Pancreas (tissue), 10 donors: Measurements from ENCODE around the gene WDFY4. TPM values are rescaled to one million over a fixed set of nuclear protein-coding genes. Genes with fewer than 3 reads are reported as not detected.

Experiments used
- ATAC-seq, 4 donors: fragments of 200-7000 bp; cut with Tn5 transposase; one replicate each; pipeline versions ENCODE4 v1.8.0 to v1.9.1; 2020; ENCODE audit warnings: mild to moderate bottlenecking in 4 of 4, moderate library complexity in 4 of 4
- DNase-seq, 6 donors: peaks; one replicate each; pipeline ENCODE4 v3.0.0-alpha.2; 2020
- FAIRE-seq: peaks from 2 replicates; lab custom pipeline; 2012; peaks lifted over from hg19 to GRCh38; lab: Jason Lieb, UNC
- H3K27ac ChIP-seq, 4 donors: fragments of 200-600 bp; sonication (generic); 1 replicate in 3 of 4; 2 replicates in 1 of 4; pipeline versions ENCODE4 v1.5.0 to v1.8.0; 2020
- H3K27me3 ChIP-seq, 4 donors: fragments of 200-600 bp; one replicate each; pipeline ENCODE4 v1.8.0; 2021
- H3K36me3 ChIP-seq, 3 donors: fragments of 200-600 bp; sonication (generic) in 1 of 3; one replicate each; pipeline versions ENCODE4 v1.5.0 to v1.8.0; 2020 to 2021
- H3K4me1 ChIP-seq, 3 donors: fragments of 200-600 bp; one replicate each; pipeline ENCODE4 v1.8.0; 2021
- H3K4me3 ChIP-seq, 4 donors: fragments of 200-600 bp; sonication (generic) in 2 of 4; one replicate each; pipeline versions ENCODE4 v1.5.0 to v1.8.0; 2020 to 2021
- H3K9me3 ChIP-seq, 4 donors: fragments of 200-600 bp; one replicate each; pipeline ENCODE4 v1.8.0; 2021
- WGBS, 2 donors: extraction: QIAGEN DNeasy Blood & Tissue Kit; methylation state at CpG; one replicate each; pipeline ENCODE4 v1.1.7; 2013; 5-methylcytosine and 5-hydroxymethylcytosine counted together
- intact Hi-C, 3 donors: fragments of 100-400 bp; cut with DNase I; formaldehyde crosslinking; loops; one replicate each; pipeline versions ENCODE4 v1.11.1 to v1.14.2; 2022
- polyA plus RNA-seq, 2 donors: library from polyadenylated mRNA; stranded (reverse); fragments of 200-250 nt; gene quantifications; one replicate each; pipeline ENCODE4 v1.2.3, GENCODE V29; 2013
- total RNA-seq, 6 donors: library from RNA; stranded (reverse); fragmentation: NEBNext Ultra II Directional in 4 of 6; extraction: Animal tissue kit (Norgen Biotek cat#: 25700) in 4 of 6; gene quantifications; one replicate each; pipeline versions ENCODE4 v1.2.1 to v1.2.4, GENCODE V29; 2021 to 2023
- TF ChIP-seq, protein P1 (sequence below), 4 donors: fragments of 200-600 bp; sonication (generic) in 3 of 4; IDR thresholded peaks; one replicate each; pipeline versions ENCODE4 v1.5.0 to v1.8.0; 2021; ENCODE audit warnings: antibody characterized with exemption in 4 of 4
- donor health status: healthy with polysubstance abuse.
- donor health status: DM: no; HTN: no; CAD: no; lungs with moderate emphysema.
- donor health status: DM: no; HTN: no; CAD: no.
- donor health status: control.
- donor health status: control.
- donor health status: Bipolar disorder and iron deficiency.
- donor health status: DM: yes; HTN: yes; CAD: no.
- donor health status: DM: no; HTN: no; CAD: no.
- donor health status: DM: no; HTN: no; CAD: no.
- donor health status: DM: yes; HTN: yes; CAD: no.

The WDFY4 gene
- total and polyA plus RNA-seq, 8 donors = 0.14 to 8.4 (median 0.72) TPM

DNA sequence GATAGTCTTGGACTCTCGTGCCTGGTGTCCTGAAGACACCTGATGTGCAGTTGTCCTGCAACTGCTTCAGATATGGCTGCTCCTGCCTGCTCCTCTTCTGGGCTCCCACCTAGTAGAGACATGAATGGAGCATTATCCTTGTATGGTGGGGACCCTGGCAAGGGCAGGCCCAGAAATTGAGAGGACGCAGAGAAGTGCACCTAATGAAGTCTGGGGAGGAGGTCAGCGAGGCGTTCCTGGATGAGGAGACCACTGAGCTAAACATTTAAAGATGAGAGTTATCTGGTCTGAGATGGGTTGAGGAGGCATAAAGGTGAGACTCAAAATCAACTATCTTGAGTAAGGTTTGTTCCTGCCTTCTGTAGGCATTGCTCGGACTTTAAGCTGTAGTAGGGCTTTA is 66.3 kb downstream of the WDFY4 start:
- no peaks in the 10 kb centered on the region for H3K4me1 ChIP-seq
- 76 to 80% methylated on average over 5 of the region's 5 CpGs for WGBS, 2 donors
- TF ChIP-seq, protein P1, sequence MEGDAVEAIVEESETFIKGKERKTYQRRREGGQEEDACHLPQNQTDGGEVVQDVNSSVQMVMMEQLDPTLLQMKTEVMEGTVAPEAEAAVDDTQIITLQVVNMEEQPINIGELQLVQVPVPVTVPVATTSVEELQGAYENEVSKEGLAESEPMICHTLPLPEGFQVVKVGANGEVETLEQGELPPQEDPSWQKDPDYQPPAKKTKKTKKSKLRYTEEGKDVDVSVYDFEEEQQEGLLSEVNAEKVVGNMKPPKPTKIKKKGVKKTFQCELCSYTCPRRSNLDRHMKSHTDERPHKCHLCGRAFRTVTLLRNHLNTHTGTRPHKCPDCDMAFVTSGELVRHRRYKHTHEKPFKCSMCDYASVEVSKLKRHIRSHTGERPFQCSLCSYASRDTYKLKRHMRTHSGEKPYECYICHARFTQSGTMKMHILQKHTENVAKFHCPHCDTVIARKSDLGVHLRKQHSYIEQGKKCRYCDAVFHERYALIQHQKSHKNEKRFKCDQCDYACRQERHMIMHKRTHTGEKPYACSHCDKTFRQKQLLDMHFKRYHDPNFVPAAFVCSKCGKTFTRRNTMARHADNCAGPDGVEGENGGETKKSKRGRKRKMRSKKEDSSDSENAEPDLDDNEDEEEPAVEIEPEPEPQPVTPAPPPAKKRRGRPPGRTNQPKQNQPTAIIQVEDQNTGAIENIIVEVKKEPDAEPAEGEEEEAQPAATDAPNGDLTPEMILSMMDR (IDR thresholded peaks at IDR 0.05) = no peak
- H3K36me3 ChIP-seq = no peaks in the 10 kb centered on the region
- intact Hi-C loops = no loop called here
- no peak overlapping the region for H3K4me3 ChIP-seq
- DNase-seq (no peak), ATAC-seq (no peak), FAIRE-seq (no peak)
- no peaks in the 10 kb centered on the region for H3K27me3 ChIP-seq
- H3K9me3 ChIP-seq = no peaks in the 10 kb centered on the region
- no peak overlapping the region for H3K27ac ChIP-seq

- no peak overlapping the region for H3K27ac ChIP-seq
- H3K27me3 ChIP-seq = no peaks in the 10 kb centered on the region
- DNase-seq = no peak
- H3K4me3 ChIP-seq = no peak overlapping the region
- TF ChIP-seq, protein P1 (IDR thresholded peaks at IDR 0.05) = no peak
- no peak for ATAC-seq
- H3K9me3 ChIP-seq = no peaks in the 10 kb centered on the region
- intact Hi-C loops = no loop called here
- H3K4me1 ChIP-seq = no peaks in the 10 kb centered on the region
- no peaks in the 10 kb centered on the region for H3K36me3 ChIP-seq
- WGBS, 2 donors = 68 to 75% methylated on average over 5 of the region's 5 CpGs
- FAIRE-seq = no peak
Observed at GRCh38 chr10:48751730-48752129, 67.1 kb downstream of the WDFY4 start.

GRCh38 chr10:48758411-48758810 is 73.7 kb downstream of the WDFY4 start:
- H3K27ac ChIP-seq = no peak overlapping the region
- no peaks in the 10 kb centered on the region for H3K27me3 ChIP-seq
- DNase-seq = no peak
- intact Hi-C loops = no loop called here
- H3K36me3 ChIP-seq = no peaks in the 10 kb centered on the region
- TF ChIP-seq, protein P1 (IDR thresholded peaks at IDR 0.05) = no peak
- no peaks in the 10 kb centered on the region for H3K4me1 ChIP-seq
- FAIRE-seq = no peak
- WGBS, 2 donors = 36 to 43% methylated on average over 3 of the region's 3 CpGs
- H3K9me3 ChIP-seq = no peaks in the 10 kb centered on the region
- no peak for ATAC-seq
- no peak overlapping the region for H3K4me3 ChIP-seq

DNA sequence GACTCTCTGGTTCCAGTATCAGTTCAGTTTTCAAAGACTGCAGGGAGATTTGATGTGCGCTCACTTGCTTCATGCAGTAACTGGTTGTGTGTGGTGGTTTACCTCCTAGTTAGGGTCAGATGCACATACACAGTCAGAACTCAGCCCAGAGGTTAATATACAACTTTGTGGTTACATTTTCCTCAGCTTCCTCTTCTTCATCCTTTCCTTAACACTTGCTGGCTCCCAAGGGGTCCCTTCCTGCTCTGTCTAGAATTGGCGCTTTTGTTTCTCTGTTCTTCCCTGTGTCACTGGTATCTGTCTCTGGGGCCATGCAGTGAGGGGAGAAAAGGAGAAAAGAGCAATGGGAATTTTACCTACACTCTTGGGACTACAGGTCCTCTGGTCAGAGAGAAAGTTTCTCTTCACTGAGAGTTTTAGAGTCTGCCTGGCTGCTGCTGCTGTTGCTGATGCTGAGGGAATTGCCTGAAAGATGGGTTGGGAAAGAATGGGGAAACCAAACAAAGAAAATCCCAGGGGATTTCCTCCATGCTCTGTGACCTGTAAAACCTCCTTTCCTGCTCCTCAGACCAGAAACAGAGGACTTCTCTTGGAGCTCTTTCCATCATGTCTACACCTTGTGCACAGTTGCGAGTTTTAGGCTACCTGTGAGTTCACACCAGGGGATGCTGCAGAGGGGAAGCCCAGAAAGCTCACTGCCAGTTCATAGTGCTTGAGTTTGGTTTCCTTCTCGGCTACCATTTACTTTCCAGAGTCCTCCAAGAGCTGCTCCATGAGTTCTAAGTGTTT is 74.6 kb downstream of the WDFY4 start:
- DNase-seq (no peak), ATAC-seq (no peak), FAIRE-seq (no peak)
- TF ChIP-seq, protein P1 (IDR thresholded peaks at IDR 0.05) = no peak
- Histone ChIP-seq H3K27ac (no peak overlapping the region), H3K9me3 (no peaks in the 10 kb centered on the region), H3K4me1 (no peaks in the 10 kb centered on the region), H3K27me3 (no peaks in the 10 kb centered on the region), H3K4me3 (no peak overlapping the region), H3K36me3 (no peaks in the 10 kb centered on the region)
- WGBS, 2 donors = 71 to 72% methylated on average over 4 of the region's 4 CpGs
- intact Hi-C loops = no loop called here

DNA sequence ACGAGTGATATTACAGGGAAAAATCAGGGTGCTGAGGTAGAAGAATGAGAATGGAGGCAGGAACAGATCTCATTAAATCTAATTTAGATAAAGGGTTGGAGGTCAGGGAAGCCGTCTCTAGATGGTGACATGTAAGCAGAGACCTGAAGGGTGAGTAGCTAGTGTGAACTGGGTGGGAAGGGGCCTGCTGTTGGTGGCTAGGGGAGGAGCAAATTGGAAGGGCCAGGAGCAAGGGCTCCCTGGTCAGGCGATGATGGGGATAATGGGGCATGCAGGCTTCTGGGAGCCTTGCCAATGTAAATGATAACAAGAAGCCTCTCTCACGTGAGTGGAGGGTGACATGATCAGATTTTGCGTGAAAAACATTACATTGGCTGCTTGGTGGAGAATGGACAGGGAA is 76.3 kb downstream of the WDFY4 start:
- Histone ChIP-seq H3K27me3 (no peaks in the 10 kb centered on the region), H3K27ac (no peak overlapping the region), H3K36me3 (no peaks in the 10 kb centered on the region), H3K4me3 (no peak overlapping the region), H3K9me3 (no peaks in the 10 kb centered on the region), H3K4me1 (no peaks in the 10 kb centered on the region)
- WGBS, 2 donors = 48 to 52% methylated on average over 5 of the region's 5 CpGs
- intact Hi-C loops = no loop called here
- TF ChIP-seq, protein P1 (IDR thresholded peaks at IDR 0.05) = no peak
- DNase-seq = no peak
- no peak for FAIRE-seq
- ATAC-seq = no peak
